ENCODE measurements around the gene RNF213. TPM values are rescaled to one million over a fixed set of nuclear protein-coding genes. Genes with fewer than 3 reads are reported as not detected.
"Not testable (repeated sequence)": the region's sequence is repeated elsewhere in the genome, so short reads cannot be mapped to it uniquely, and the experiment has no call there.

The RNF213 gene
- total RNA-seq, 1 donor from 2014 or later, result 228 TPM

DNA sequence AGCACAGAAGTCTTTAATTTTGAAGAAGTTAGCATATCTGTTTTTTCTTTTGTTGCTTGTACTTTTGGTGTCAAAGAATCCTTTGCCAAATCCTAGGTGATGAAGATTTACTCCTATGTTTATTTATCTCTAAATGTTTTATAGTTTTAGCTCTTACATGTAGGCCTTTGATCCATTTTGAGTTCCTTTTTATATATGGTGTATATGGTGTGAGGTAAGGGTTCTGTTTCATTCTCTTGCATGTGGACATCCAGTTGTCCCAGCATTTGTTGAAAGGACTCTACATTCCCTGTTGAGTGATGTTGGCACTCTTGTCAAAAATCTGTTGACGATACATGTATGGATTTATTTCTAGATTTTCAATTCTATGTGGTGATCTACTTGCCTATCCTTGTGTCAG lies 62.2 kb downstream of the RNF213 start:
- Mint-ChIP-seq H3K27me3 (no peaks in the 10 kb centered on the region), H3K27ac (no peak overlapping the region), H3K36me3 (ENCODE audit: low read depth) (peaks cover 95% of the 10 kb centered on the region), H3K9me3 (peaks cover 3% of the 10 kb centered on the region), H3K4me1 (no peaks in the 10 kb centered on the region), H3K4me3 (no peak overlapping the region)
- ATAC-seq (ENCODE audit: low read depth) (no peak), DNase-seq (no peak)
- POLR2A ChIA-PET, result no interaction called here
- CTCF ChIA-PET, result no interaction called here
- intact Hi-C loops (cut with micrococcal nuclease), result no loop called here
- no peak for TF ChIP-seq CTCF (IDR thresholded peaks at IDR 0.05)

DNA sequence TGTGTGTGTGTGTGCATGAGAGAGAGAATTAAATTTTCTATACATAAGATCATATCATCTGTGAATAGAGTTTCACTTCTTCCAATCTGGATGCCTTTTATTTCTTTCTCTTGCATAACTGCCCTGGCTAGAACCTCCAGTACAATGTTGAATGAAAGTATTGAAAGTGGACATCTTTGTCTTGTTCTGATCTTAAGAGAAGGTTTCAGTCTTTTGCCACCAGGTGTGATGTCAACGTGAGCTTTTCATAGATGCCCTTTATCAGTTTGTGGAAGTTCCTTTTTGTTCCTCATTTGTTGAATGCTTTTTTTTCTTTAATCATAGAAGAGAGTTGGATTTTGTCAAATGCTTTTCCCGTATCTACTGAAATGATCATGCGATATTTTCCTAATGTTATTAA lies 63.3 kb downstream of the RNF213 start:
- Mint-ChIP-seq H3K27ac (peak overlapping the region; percentile 50), H3K4me3 (no peak overlapping the region), H3K4me1 (no peaks in the 10 kb centered on the region), H3K9me3 (peaks cover 3% of the 10 kb centered on the region), H3K27me3 (no peaks in the 10 kb centered on the region), H3K36me3 (ENCODE audit: low read depth) (peaks cover 97% of the 10 kb centered on the region)
- ChIA-PET CTCF (no interaction called here), POLR2A (no interaction called here)
- no peak for TF ChIP-seq CTCF (IDR thresholded peaks at IDR 0.05)
- DNase-seq (no peak), ATAC-seq (ENCODE audit: low read depth) (no peak)
- intact Hi-C loops (cut with micrococcal nuclease), result no loop called here

GRCh38 chr17:80327518-80327917 lies 66.9 kb downstream of the RNF213 start:
- no peak for DNase-seq

DNA sequence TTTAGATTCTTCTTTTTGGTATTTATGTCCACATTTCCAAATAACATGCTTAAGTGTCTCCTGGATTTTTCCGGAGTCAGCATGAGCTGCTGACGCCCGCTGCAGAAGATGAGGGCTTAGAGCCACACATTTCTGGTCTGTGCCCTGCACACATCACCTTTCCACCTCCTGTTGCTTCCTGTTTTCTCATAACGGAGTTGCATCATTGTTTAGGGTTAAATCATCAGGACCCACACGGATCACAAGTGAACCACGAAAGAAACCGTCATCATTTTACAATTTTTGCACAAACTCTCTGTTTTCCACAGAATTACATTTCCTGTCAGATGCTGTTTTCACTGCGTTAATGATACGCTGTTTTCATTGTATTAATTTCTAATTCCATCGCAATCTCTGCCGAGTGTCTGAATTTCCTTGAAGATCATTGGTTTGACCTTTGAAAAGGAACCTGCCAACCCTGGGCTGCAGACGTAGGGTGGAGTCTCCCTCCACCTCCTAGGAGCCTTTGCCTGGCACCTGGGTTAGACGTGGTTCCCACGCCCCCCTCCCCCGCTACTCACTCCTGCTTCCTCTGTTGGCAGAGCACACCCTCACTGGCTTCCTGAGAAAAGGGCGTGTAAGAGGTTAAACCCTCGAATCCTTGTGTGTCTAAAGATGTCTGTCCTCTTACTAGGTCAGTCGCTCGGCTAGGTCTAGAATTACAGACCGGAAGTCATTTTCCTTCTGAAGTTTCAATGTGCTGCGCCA lies 68.2 kb downstream of the RNF213 start:
- no peak overlapping the region for H3K4me3 Mint-ChIP-seq
- POLR2A ChIA-PET, result no interaction called here
- intact Hi-C loops (cut with micrococcal nuclease), result no loop called here
- no peaks in the 10 kb centered on the region for H3K9me3 Mint-ChIP-seq
- no peaks in the 10 kb centered on the region for H3K4me1 Mint-ChIP-seq
- no peak for TF ChIP-seq CTCF (IDR thresholded peaks at IDR 0.05)
- CTCF ChIA-PET, result no interaction called here
- ATAC-seq (ENCODE audit: low read depth), result no peak
- peaks cover 92% of the 10 kb centered on the region for H3K36me3 Mint-ChIP-seq (ENCODE audit: low read depth)
- H3K27ac Mint-ChIP-seq, result no peak overlapping the region
- no peak for DNase-seq
- H3K27me3 Mint-ChIP-seq, result no peaks in the 10 kb centered on the region

More at GRCh38 chr17:80327518-80327917, 66.9 kb downstream of the RNF213 start:
- TF ChIP-seq CTCF (IDR thresholded peaks at IDR 0.05), result no peak
- ChIA-PET POLR2A (no interaction called here), CTCF (no interaction called here)
- H3K4me3 Mint-ChIP-seq, result no peak overlapping the region
- no peaks in the 10 kb centered on the region for H3K4me1 Mint-ChIP-seq
- H3K27me3 Mint-ChIP-seq, result no peaks in the 10 kb centered on the region
- peaks cover 95% of the 10 kb centered on the region for H3K36me3 Mint-ChIP-seq (ENCODE audit: low read depth)
- intact Hi-C loops (cut with micrococcal nuclease), result no loop called here
- peaks cover 3% of the 10 kb centered on the region for H3K9me3 Mint-ChIP-seq
- ATAC-seq (ENCODE audit: low read depth), result no peak
- peak overlapping the region; percentile 14 for H3K27ac Mint-ChIP-seq

- CTCF ChIA-PET; ATAC-seq (ENCODE audit: low read depth); H3K27ac Mint-ChIP-seq; H3K4me1 Mint-ChIP-seq; H3K27me3 Mint-ChIP-seq; DNase-seq; intact Hi-C loops (cut with micrococcal nuclease); H3K4me3 Mint-ChIP-seq; H3K9me3 Mint-ChIP-seq; POLR2A ChIA-PET: not testable (repeated sequence)
- H3K36me3 Mint-ChIP-seq (ENCODE audit: low read depth), result peaks cover 92% of the 10 kb centered on the region
Observed at GRCh38 chr17:80329421-80329820, 68.8 kb downstream of the RNF213 start.

GRCh38 chr17:80330276-80330675 lies 69.6 kb downstream of the RNF213 start:
- peaks cover 93% of the 10 kb centered on the region for H3K36me3 Mint-ChIP-seq (ENCODE audit: low read depth)
- intact Hi-C loops (cut with micrococcal nuclease), result no loop called here
- H3K9me3 Mint-ChIP-seq, result no peaks in the 10 kb centered on the region
- no peak overlapping the region for H3K4me3 Mint-ChIP-seq
- H3K27me3 Mint-ChIP-seq, result no peaks in the 10 kb centered on the region
- ATAC-seq (ENCODE audit: low read depth) (no peak), DNase-seq (no peak)
- ChIA-PET POLR2A (no interaction called here), CTCF (no interaction called here)
- TF ChIP-seq CTCF (IDR thresholded peaks at IDR 0.05), result no peak
- H3K4me1 Mint-ChIP-seq, result no peaks in the 10 kb centered on the region
- no peak overlapping the region for H3K27ac Mint-ChIP-seq

GRCh38 chr17:80330938-80331337 lies 70.3 kb downstream of the RNF213 start:
- ATAC-seq (ENCODE audit: low read depth); POLR2A ChIA-PET; CTCF ChIA-PET; H3K27ac Mint-ChIP-seq; intact Hi-C loops (cut with micrococcal nuclease); H3K27me3 Mint-ChIP-seq; DNase-seq; H3K4me3 Mint-ChIP-seq; H3K9me3 Mint-ChIP-seq; H3K4me1 Mint-ChIP-seq: not testable (repeated sequence)
- peaks cover 94% of the 10 kb centered on the region for H3K36me3 Mint-ChIP-seq (ENCODE audit: low read depth)

All from activated B cell treated with CpG ODN at 0.5 μM for 24 hours (primary cell).